Esophagus muscularis mucosa (tissue), 4 donors: ENCODE results near the gene ABI3BP.

Experiments
- CTCF ChIP-seq, 3 experiments: fragments of 200-600 bp in 2 of 3; fragments of 450-650 bp in 1 of 3; sonication (generic) in 2 of 3; IDR thresholded peaks; one replicate each; pipeline ENCODE4 v1.5.1; 2017 to 2019; ENCODE audit warnings: antibody characterized with exemption in 3 of 3, mild to moderate bottlenecking in 2 of 3, moderate library complexity in 1 of 3
- EP300 ChIP-seq: sonication (generic); formaldehyde crosslinking; IDR thresholded peaks from one replicate; pipeline ENCODE4 v1.6.1; 2017; ENCODE audit warnings: antibody characterized with exemption
- POLR2A ChIP-seq: fragments of 450-650 bp; IDR thresholded peaks from one replicate; pipeline ENCODE4 v1.6.1; 2017; ENCODE audit warnings: antibody characterized with exemption, moderate library complexity, mild to moderate bottlenecking, low read depth
- POLR2AphosphoS5 ChIP-seq, 2 donors: sonication (generic); formaldehyde crosslinking; IDR thresholded peaks; one replicate each; pipeline ENCODE4 v1.6.1; 2017; ENCODE audit warnings: antibody characterized with exemption in 2 of 2

- TF ChIP-seq CTCF (IDR thresholded peaks at IDR 0.05) = no peak
- no peak for TF ChIP-seq EP300
- TF ChIP-seq POLR2A = no peak
- TF ChIP-seq POLR2AphosphoS5 (IDR thresholded peaks at IDR 0.05) = peak in 1 of 2 donors; percentile 8
Observed at GRCh38 chr3:100875239-100875638, 118.0 kb downstream of the ABI3BP start.
